MV-4-11 (cell line): ENCODE data around the gene ETFDH.
"Not testable (repeated sequence)": the region's sequence is repeated elsewhere in the genome, so short reads cannot be mapped to it uniquely, and the experiment has no call there.

Source experiments
- DNase-seq: peaks from one replicate; lab custom pipeline; 2025; lab: John Stamatoyannopoulos, UW

The ETFDH gene

DNA sequence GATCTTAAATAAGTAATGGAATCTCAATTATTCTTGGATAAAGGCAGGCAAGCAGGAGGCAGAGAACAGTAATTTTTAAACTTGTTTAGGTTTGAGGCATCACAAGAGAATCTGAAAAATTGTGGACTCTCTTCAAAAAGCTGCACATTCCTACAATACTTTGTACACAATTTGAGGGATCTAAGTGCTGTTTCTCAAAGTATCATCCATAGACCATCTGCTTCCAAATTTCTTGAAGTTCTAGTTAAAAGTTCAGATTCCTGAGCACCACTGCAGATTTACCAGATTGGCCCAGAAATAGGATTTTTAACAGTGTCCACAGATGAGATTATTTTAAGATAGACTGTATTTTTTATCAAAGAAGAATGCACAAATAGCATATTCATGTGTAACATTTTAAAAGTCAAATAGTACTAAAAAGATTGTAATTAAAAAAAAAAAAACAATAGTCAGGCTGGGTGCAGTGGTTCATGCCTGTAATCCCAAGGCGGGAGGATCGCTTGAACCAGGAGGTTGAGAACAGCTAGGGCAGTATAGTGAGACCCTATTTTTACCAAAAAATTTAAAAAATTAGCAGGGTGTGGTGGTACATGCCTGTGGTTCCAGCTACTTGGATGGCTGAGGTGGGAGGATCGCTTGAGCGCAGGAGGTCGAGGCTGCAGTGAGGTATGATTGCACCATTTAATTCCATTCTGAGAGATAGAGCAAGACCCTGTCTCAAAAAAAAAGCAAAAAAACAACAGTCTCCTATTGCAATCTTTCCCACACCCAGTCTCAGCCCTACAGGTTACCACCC, 82.5 kb downstream of the ETFDH start:
- DNase-seq: no peak

GRCh38 chr4:158755819-158756218, 83.7 kb downstream of the ETFDH start:
- DNase-seq: not testable (repeated sequence)

GRCh38 chr4:158756588-158756987, 84.5 kb downstream of the ETFDH start:
- DNase-seq: no peak

DNA sequence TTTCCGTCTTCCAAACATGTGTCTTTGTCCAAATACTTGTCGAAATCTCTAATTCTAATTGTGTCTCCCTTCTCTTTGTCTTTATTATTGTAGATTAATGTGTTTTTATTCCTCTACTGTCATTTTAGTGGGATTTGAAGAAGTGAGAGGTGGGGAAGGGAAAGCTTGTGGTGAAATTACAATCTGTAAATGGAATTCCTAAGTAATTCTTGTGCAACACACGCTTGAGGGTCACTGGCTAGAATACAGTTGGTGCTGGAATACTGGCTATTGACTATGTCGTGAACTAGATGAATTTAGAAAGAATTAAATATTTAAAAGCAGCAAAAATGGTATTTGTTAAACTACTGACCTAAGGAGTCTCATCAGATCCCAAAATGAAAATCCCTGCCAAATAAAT, 86.0 kb downstream of the ETFDH start:
- DNase-seq: no peak

DNA sequence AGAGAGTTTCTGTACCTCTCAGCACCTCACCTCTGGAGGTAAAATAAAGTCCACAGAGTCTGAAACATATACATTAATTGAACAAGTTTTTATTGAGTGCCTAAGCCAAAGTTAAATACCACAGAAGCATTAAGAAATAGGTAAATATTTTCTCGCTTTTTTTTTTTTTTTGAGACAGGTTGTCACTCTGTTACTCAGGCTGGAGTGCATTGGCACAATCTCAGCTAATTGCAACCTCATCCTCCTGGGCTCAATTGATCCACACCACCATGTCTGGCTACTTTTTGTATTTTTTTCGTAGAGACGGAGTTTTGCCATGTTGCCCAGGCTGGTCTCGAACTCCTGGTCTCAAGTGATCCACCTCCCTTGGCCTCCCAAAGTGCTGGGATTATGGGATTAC, 86.6 kb downstream of the ETFDH start:
- DNase-seq: no peak
